HG03469 (cell line): ENCODE results near the gene RGS3.
A peak's percentile ranks its signal among the peaks of the same experiment; 100 is the strongest.

Source experiments
- ATAC-seq: cut with Tn5 transposase; IDR thresholded peaks from one replicate; pipeline ENCODE4 v1.9.1; 2021; ENCODE audit warnings: mild to moderate bottlenecking, moderate library complexity, moderate number of reproducible peaks; ENCODE audit not compliant: unreplicated experiment

The RGS3 gene

DNA sequence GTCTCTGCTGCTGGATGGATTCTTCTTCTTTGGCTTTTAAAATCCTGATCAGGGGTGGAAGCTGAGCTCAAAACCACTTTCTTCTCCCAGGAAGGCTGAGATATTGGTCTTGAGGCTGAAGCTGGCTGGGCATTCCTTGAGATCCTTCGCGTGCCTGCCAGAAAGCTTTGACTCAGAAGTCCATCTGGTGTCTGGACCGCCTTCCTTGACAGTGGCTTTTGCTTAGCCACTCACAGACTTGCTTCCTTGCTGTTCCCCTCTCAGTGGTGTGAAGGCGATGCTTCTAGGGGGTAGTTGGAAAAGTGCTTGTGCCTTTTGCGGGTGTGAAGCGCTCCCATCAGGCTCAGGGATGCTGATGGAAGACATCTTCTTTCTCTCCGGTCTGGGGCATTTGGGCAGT is 45.9 kb downstream of the RGS3 start:
- no peak for ATAC-seq

DNA sequence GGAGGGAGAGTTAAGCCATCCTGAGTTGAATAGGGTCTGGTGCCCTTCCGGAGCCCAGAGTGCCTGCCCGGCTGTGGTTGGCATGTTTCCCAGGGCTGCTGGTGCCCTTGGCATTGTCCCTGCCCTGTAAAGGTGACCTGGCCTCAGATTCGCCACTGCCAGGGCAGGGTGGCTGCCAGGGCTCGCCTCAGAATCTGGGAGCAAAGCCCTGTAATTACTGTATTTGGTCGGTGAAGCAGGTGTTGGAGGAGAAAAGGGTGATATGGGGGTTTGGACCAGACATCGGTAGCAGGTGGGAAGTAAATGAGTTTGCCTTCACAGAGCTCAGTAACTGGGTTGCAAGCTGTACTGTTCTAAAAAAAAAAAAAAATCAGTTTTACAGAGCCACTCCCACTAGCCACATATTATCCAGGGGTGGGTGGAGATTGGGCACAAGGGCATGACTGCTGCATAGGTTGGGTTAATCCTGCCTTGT is 47.6 kb downstream of the RGS3 start:
- ATAC-seq, result no peak

DNA sequence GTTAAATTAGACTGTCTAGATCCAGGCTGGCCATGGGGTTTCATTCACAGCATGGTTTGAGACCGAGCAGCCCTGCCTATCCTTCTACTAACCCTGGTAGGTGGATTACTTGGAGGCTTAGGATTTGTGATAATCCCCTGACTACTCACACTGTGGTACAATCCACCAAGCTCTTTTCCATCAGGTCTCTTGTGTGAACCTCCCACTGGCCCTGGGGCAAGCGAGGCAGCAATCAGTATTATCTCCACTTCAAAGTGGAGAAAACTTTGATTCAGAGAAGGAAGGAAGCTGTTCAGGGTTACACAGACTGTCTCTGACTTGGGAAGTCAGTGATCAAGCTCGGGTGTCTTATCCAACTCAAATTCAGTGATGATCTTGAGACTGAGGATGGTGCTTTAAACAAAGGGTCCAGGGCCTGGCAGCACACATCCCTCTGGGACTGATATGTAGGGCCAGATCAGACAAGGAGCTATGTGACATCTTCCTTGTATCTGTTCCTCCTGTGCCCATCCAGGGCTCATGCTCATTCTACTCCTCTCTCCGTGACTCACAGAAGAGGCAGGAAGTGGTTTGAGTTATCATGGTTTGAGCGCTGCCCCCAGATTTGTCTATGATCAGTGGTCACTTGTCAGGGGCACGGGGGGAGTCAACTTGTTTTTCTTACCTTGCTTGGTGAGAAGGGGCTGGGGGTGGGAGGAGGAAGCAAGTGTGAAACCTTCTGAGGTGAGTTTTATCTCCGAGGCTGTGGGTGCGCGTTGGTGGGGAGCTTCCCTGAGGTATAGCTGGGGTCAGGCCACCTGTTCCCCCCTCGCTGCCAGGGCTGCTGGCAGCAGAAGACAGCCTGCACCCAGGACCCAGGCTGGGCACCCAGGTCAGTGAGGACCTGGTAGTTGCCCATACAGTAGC is 48.6 kb downstream of the RGS3 start:
- peak; percentile 39 for ATAC-seq

GRCh38 chr9:113513111-113513510 is 49.6 kb downstream of the RGS3 start:
- no peak for ATAC-seq

GRCh38 chr9:113513536-113513935 is 50.0 kb downstream of the RGS3 start:
- no peak for ATAC-seq

DNA sequence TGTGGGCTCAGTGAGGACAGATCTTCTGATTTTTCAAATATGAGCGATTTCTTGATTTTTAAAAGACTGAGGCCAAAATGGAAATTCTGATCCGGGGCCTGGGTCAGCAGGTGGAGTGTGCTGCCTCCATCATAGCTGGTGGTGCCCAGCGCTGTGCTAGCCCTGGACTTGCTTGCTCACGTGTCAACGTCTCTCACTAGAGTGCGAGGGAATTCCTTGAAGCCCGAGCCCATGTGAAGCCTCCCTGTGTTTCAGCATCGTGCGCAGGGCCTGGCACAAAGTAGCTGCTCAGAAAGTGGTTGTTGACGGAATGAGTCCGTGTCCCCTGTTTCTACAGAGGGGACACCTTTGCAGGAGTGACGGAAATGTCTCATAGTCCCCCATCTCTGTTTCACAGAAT is 50.5 kb downstream of the RGS3 start:
- no peak for ATAC-seq

DNA sequence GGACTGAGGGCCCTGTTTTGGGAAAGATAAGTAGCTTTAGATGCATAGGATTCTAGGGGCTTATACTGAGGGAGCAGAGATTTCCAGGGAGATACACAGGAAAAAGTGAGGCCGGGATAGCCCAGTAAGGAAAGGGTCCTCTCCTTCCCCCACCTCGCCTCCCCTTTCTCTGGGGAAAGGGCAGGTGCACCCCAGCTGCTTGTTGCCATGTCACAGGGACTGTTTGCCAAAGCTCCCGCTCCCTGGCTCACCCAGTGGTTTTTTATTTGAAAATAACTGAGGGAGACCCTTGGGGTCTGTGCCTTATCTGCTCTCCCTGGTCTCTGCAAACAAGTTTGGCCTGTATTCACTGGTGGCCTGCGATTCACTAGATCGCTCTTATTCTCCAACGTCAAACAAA is 51.2 kb downstream of the RGS3 start:
- ATAC-seq, result no peak

- no peak for ATAC-seq
These were observed 52.3 kb downstream of the RGS3 start for GRCh38 chr9:113515862-113516261.

DNA sequence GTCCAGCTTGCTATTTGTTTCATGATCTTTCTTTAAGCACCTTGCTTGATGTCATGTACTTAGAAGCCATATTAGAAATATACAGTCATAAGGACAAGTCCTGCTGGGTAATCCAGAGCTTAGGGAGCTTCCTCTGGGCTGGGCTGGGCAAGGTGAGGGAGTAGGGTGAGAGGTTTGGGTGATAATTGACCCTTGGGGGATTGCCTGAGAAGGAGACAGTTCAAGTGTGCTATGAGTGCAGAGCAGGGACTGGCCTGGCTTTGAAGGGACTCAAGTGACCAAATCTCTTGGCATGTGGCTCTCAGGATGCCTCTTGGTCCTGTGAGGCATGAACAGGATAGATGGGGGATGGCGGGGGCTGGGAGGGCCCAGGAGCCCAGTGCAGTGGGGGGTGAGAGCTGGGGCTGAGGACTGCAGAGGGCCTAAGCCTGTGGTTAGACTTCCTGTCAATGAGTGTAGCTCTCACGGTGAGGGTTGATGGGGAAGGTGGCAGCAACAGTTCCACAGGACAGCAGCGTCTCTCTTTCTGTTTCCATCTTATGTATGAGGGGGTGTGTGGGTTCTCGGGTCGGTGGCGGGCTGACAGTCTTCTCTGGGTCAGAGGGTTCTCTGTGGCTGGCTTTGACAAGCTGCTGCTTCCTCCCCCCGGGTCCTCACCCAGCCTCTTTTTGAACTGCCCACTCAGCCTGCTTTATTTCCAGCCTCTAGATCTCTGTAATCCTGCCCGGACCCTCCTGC is 53.5 kb downstream of the RGS3 start:
- peak; percentile 88 for ATAC-seq

GRCh38 chr9:113519426-113520108 is 56.0 kb downstream of the RGS3 start:
- no peak for ATAC-seq

GRCh38 chr9:113520109-113520642 is 56.6 kb downstream of the RGS3 start:
- no peak for ATAC-seq

DNA sequence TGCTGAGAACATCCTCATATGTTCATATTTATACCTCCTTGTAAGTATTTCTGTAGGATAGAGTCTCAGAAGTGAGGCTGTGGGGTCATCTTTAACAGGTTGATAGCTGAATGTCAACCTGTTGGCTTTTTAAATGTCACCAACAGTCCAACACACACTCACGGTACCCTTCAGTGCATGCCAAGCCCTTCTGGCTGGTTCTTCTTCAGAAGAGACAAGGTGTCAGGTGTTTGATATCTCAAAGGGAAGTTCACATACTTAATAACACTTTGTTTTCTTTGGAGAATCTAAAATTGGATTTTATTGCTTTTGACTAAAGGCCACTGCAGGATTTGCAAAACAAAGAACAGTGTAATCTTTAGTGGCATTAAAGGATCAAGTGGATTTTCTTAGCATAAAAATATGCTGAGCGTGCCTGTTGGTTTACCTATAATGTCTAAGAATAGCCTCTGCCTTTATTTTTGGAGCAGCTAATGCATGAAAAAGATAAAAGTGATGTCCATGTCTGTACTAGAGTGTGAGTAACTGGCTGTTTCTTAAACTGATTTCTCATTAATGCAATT is 58.2 kb downstream of the RGS3 start:
- ATAC-seq, result no peak

- ATAC-seq, result no peak
These were observed 58.9 kb downstream of the RGS3 start for GRCh38 chr9:113522419-113522818.

- no peak for ATAC-seq
These were observed 59.3 kb downstream of the RGS3 start for GRCh38 chr9:113522858-113523257.

GRCh38 chr9:113523421-113524141 is 60.1 kb downstream of the RGS3 start:
- ATAC-seq, result peak; percentile 83

DNA sequence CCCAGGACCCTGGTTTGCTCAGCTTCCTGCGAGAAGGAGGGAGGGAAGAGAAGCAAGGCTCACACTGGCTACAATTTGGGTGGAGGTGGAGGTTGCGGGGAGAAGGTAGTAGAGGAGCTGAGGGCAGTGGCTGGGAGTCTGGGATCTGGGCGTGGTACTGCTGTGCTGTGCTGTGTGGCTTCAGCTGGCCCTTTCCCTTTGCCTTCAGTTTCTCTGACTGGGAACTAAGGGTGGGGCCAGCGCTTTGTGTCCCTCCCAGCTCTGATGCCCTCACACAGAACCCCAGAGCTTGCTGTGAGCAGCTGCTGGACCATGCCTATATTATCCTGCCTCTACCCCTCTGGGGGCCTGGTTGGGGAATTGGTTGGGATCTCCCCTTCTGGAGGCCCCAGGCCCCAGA is 60.9 kb downstream of the RGS3 start:
- no peak for ATAC-seq

GRCh38 chr9:113525205-113525604 is 61.7 kb downstream of the RGS3 start:
- no peak for ATAC-seq

DNA sequence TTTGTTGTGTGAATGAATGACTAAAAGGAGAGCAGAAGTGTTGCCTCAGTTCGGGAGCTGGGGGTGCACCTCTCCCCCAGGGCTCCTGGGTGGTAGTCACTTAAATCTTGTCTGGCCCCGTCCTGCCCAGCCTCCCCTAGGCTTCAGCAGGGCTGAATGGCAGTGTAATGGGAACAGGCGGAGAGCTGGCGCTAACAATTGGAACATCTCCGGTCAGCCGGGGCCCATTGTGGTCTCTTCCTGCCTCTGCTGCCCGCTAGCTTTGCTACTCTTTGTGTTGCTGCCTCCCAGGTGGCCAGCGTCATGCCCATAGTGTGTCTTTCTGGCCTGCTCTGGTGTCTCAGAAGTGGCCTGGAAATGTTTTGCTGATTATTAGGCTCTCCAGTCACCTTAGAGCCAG is 62.3 kb downstream of the RGS3 start:
- no peak for ATAC-seq

- ATAC-seq, result no peak
These were observed 62.8 kb downstream of the RGS3 start for GRCh38 chr9:113526231-113526746.

- ATAC-seq, result no peak
These were observed 63.3 kb downstream of the RGS3 start for GRCh38 chr9:113526841-113527240.
